Left colon (tissue), 2 donors: ENCODE measurements around the gene AGAP1. TPM values are rescaled to one million over a fixed set of nuclear protein-coding genes. Genes with fewer than 3 reads are reported as not detected.

Experiments
- ATAC-seq: fragments of 200-7000 bp; cut with Tn5 transposase; one replicate; pipeline ENCODE4 v1.9.1; 2020; ENCODE audit warnings: mild to moderate bottlenecking, moderate library complexity
- DNase-seq, 2 donors: peaks; one replicate each; pipeline ENCODE4 v3.0.0-alpha.2; 2020
- intact Hi-C, 2 donors: fragments of 100-400 bp; cut with DNase I in 1 of 2; cut with micrococcal nuclease in 1 of 2; formaldehyde crosslinking; loops; one replicate each; pipeline versions ENCODE4 v1.11.2 to v1.14.0; 2022; cut with DNase I, micrococcal nuclease
- total RNA-seq, 2 donors: library from RNA; stranded (reverse); fragmentation: NEBNext Ultra II Directional; extraction: Animal tissue kit (Norgen Biotek cat#: 25700); gene quantifications; one replicate each; pipeline ENCODE4 v1.2.1, GENCODE V29; 2021
- donor health status: DM: no; HTN: no; CAD: no.
- donor health status: DM: yes; HTN: yes; CAD: no.

Gene AGAP1
- total RNA-seq, 2 donors from 2014 or later, result 61.3 to 78.5 TPM

GRCh38 chr2:235521844-235522243 is 28.0 kb downstream of the AGAP1 start:
- peak; percentile 19 for ATAC-seq
- no peak for DNase-seq
- intact Hi-C loops, result no loop called here

- intact Hi-C loops, result no loop called here
- DNase-seq (peak in 1 of 2 donors; percentile 14), ATAC-seq (peak; percentile 38)
These were observed 29.2 kb downstream of the AGAP1 start for GRCh38 chr2:235523021-235523420.

GRCh38 chr2:235523486-235524150 is 29.8 kb downstream of the AGAP1 start:
- intact Hi-C loops, result no loop called here
- ATAC-seq (no peak), DNase-seq (peak in 1 of 2 donors; percentile 20)

- DNase-seq, result no peak
These were observed 32.3 kb downstream of the AGAP1 start for GRCh38 chr2:235526166-235526565.

GRCh38 chr2:235527806-235528469 is 34.1 kb downstream of the AGAP1 start:
- DNase-seq (no peak), ATAC-seq (no peak)
- intact Hi-C loops, result no loop called here

More at GRCh38 chr2:235526166-235526565, 32.3 kb downstream of the AGAP1 start:
- intact Hi-C loops, result no loop called here
- no peak for ATAC-seq

- DNase-seq (no peak), ATAC-seq (no peak)
- intact Hi-C loops, result no loop called here
These were observed 35.8 kb downstream of the AGAP1 start for GRCh38 chr2:235529621-235530020.

GRCh38 chr2:235530735-235531134 is 36.9 kb downstream of the AGAP1 start:
- DNase-seq (peak in 1 of 2 donors; percentile 18), ATAC-seq (no peak)
- intact Hi-C loops, result no loop called here

- ATAC-seq, result peak; percentile 79
- peak in 1 of 2 donors; percentile 28 for DNase-seq
- intact Hi-C loops, result no loop called here
These were observed 38.5 kb downstream of the AGAP1 start for GRCh38 chr2:235532307-235532706.

GRCh38 chr2:235533198-235533597 is 39.4 kb downstream of the AGAP1 start:
- intact Hi-C loops, result no loop called here
- ATAC-seq (no peak), DNase-seq (no peak)

GRCh38 chr2:235533616-235534385 is 40.0 kb downstream of the AGAP1 start:
- intact Hi-C loops, result no loop called here
- DNase-seq, result peak in 1 of 2 donors; percentile 26
- ATAC-seq, result no peak

GRCh38 chr2:235534678-235535422 is 41.0 kb downstream of the AGAP1 start:
- DNase-seq (peak in 1 of 2 donors; percentile 24), ATAC-seq (peak; percentile 12)
- intact Hi-C loops, result no loop called here

GRCh38 chr2:235535423-235536130 is 41.7 kb downstream of the AGAP1 start:
- peak in 1 of 2 donors; percentile 24 for DNase-seq
- ATAC-seq, result no peak
- intact Hi-C loops, result no loop called here

GRCh38 chr2:235536711-235537110 is 42.9 kb downstream of the AGAP1 start:
- intact Hi-C loops, result no loop called here
- DNase-seq (peak in 1 of 2 donors; percentile 10), ATAC-seq (no peak)

GRCh38 chr2:235537186-235537585 is 43.3 kb downstream of the AGAP1 start:
- ATAC-seq, result no peak
- intact Hi-C loops, result no loop called here
- DNase-seq, result peak in 1 of 2 donors; percentile 22

- ATAC-seq (no peak), DNase-seq (no peak)
- intact Hi-C loops, result no loop called here
These were observed 43.7 kb downstream of the AGAP1 start for GRCh38 chr2:235537587-235537986.

- ATAC-seq (no peak), DNase-seq (peak in 1 of 2 donors; percentile 16)
These were observed 44.3 kb downstream of the AGAP1 start for GRCh38 chr2:235538144-235538639.

GRCh38 chr2:235538981-235539380 is 45.1 kb downstream of the AGAP1 start:
- ATAC-seq (peak; percentile 22), DNase-seq (peak in 1 of 2 donors; percentile 27)
- intact Hi-C loops, result no loop called here

More at GRCh38 chr2:235538144-235538639, 44.3 kb downstream of the AGAP1 start:
- intact Hi-C loops, result no loop called here

GRCh38 chr2:235539773-235540172 is 45.9 kb downstream of the AGAP1 start:
- intact Hi-C loops, result no loop called here
- DNase-seq, result peak in 1 of 2 donors; percentile 27
- ATAC-seq, result no peak
